ENCODE results near the gene KIFC3.

The KIFC3 gene

DNA sequence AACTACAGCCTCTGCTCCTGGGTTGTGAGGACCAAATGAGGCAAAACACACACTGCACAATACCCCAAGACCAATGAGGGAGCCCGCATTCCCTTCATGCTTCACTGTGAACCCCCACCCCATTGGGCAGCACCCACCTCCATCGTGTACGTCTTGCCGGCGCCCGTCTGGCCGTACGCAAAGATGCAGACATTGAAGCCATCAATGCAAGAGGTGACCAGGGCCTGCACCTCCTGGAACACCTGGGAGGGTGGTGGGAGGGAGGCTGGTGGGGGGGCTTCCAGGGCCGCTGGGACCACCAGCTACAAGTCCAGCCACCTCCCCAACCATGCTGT, 38.3 kb downstream of the KIFC3 start:
- no peak for ATAC-seq

DNA sequence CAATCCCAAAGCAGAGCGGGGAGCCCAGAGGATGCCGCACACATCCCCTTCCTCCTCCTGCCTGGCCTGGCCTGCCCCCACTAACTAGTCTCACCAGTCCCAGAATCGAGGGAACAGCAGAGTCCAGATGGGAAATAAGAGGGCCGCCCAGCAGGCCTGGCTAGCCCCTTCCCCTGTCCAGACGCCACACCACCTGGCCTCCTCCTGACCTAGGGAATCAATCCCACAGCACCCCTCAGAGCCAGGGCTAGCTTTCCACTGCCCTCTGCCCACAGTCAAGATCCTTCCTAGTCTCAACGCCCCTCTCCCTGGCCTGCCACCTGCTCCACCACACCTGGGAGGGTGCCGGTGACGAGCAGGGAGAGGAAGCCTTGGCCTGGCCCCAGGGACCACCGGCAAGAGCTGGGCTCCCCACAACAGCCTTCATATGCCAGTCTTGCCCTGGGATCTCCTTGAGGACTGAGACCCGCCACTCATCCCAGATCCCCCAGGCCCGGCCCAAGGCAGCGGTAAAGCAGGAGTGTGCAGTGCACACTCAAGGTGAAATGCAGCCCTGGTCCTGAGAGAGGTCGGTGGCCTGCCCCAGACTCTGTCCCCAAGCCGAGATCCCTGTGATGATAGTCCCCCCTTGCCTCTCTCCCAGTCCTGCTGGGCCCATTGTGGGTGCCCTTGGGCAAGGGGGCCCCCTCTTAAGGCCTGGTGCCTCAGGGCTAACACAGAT, 38.8 kb downstream of the KIFC3 start:
- ATAC-seq (no peak), DNase-seq (no peak)

More for the DNA sequence above, 38.3 kb downstream of the KIFC3 start:
- DNase-seq, result no peak

DNA sequence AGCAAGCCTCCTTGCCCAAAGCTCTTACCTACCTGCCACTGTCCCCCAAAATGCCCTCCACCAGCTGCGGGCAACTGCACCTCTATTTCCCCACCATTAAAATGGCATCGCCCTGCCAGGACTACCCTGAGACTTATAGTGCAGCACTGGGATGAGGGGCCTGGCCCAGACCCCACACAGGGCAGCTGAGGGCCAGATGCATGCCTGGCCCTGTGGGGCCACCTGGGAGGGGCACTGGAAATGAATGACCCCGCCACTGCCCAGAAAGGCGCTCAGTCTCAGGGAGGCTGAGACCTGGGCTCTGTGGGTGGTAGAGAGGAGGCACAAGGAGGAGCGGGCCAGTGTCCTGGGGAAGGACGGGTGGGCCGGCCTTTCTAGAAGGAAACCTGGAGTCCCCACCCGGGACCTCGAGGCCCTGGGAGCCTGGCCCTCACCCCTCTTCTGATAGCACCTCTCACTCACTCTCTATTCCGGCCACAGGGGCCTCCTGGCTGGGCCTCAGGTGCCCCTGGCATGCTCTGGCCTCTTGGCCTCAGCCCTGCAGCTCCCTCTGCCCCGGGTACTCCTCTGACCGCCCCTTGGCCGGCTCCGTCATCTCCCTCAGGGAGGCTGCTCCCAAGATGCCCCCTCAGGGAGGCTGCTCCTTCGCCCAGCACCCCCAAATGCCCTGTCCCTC, 39.8 kb downstream of the KIFC3 start:
- DNase-seq, result no peak
- ATAC-seq, result no peak

DNA sequence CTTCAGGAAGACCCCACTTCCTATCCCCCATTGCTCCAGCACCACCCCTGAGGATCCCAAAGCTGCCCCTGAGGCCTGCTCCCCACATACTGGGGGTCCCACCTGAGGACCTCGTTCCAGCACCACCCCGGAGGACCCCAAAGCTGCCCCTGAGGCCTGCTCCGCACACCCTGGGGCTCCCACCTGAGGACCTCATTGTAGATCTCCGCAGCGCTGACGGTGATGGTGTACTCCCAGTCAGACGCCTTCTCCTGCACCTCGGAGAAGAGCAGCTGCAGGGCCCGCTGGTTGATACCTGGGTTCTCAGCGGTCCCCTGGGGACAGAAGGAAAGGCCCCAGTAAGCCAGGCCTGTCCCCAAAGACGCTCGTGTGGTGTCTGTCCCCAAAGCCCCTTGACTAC, 40.3 kb downstream of the KIFC3 start:
- no peak for ATAC-seq

DNA sequence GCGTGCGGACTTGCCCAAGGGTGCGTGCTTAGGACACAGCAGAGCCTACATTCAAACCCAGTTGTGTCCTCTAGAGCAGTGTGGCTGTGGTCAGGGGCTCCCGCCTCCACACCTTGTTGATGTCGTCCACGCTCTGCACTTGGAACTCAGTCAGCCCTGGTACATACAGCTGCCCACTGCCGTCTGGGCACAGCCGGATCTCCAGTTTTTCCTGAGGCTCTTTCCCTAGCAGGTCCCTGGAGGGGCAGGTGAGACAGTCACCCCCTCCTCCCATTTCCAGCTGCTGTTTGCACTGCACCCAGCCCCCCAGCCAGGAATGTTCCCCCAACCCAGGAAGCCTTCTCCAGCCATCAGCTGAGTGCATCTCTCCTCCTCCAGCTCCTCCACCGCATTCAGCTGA, 41.0 kb downstream of the KIFC3 start:
- no peak for ATAC-seq
- no peak for DNase-seq

More for the DNA sequence above, 40.3 kb downstream of the KIFC3 start:
- no peak for DNase-seq

DNA sequence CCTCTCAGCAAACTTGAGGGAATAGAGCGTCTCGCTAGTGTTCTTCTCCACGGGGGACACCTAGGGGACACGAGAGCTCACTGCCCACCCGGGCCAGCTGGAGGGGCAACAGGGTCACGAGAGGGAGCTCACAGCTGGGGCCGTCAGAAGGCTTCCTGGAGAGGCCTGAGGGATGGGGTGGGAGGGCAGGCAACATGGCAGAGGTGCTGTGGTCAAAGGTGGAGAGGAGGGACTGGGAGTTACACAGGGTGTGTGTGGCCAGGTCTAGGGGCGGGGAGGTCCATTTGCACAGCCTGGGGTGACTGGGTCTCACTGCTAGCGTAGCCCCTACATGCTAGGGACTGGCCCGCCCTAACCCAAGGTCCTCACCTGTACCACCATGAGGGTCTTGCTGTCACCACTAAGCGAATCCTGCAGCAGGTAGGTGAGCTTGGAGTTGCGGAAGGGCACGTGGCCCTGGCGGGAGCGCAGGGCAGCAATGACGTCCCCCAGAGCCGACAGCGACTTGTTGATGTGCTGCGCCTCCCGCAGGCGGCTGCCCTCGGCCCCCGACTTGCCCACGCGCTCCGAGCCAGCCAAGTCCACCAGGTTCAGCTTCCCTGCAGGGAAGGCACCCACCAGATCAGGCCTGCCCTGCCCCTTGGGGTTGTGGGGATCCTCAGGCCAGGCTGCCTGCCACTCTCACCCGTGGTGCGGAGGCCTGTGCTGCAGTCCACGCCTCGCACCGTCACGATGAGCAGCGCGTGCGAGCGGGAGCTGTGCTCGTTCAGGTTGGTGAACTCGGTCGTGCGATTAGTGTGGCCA, 41.7 kb downstream of the KIFC3 start:
- no peak for ATAC-seq
- no peak for DNase-seq

DNA sequence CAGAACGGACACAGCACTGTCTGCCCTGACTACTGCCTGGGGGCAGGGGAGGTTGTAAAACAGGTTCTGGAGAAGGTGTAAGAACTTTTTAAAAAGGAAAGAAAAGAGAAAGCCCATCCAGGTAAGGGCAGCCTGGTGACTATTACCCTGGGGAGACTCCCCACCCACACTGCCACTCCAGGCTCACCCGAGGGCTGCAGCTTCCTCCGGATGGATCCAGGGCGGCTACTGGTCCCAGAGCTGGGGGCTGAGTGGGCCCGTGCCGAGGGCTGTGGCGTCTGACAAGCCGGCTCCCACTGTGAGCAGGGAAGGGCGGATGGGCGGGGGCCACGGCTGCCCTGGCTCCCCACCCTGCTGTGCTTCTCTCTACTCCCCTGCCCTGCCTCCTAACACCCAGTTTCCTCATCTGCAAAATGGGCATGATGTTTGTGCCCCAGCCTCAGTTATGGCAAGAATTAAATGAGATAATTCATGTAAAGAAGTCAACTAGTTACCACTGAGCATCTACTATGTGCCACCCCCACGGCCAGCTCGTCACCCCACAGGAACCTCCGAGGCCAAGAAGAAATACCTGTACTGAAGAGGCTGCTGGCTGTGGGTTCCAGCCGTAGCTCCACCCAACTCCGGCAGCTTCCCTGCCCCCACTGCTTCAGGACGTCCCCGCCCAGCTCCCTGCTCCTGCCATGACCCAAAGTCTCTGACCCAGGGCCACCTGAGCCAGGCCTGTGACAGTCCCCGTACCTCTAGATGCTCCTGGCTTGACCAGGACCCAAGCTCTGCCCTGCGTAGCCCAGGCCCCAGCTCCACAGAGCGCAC, 42.5 kb downstream of the KIFC3 start:
- no peak for DNase-seq

DNA sequence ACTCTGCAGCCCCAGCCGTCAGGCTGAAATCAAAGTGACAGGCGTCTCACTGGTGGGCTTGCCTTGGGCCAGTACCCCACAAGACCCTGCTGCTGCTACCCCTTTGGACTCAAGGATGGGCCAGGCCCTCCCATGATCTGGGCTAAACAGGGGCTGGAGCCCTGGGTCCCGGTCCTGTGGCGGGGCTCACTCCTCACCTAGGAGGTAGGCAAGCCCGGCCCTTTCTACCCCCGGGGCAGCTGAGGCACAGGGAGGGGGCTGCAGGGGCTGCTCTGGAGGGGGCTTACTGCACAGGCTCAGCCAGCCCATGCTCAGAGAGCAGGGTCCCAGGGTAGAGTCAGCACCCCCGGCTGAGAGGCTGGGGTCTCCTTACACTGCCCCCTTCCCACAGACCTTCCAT, 43.2 kb downstream of the KIFC3 start:
- DNase-seq (no peak), ATAC-seq (no peak)

More for the DNA sequence above, 42.5 kb downstream of the KIFC3 start:
- ATAC-seq, result no peak

DNA sequence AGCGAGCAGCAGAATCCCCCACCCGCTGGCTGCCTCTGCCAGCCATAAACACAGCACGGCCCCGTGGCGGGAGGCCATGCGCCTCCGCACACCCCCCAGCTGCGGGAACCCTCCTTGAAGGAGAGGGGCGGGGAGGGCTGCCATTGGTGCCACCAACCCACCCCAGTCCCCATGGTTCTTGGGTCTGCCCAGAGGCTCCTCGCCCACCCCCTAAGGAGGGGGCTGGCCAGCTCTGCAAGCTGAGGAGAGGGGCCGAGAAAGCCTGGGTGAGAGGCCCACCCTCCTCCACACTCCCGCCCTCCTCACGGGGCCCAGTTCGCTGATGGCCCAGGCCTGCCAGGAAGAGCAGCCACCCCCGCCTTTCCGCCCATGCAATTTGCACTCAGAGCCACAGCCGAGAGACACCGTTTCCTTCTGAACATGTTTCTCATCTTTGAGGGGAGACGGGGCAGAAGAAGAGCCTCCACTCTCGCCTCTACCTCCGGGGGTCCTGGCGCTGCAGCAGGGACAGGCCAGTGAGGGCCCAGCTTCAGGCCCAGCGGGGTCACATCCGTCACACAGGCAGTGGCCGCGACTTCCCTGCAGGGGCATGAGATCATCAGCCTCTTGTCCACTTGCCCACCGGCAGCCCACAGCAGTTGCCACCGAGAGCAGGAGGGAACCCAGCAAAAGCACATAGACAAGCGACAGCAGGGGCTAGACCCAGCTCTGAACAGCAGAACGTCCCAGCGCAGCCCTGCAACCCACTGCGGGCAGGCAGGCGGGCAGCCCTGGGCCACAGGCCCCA, 43.8 kb downstream of the KIFC3 start:
- no peak for DNase-seq
- no peak for ATAC-seq

DNA sequence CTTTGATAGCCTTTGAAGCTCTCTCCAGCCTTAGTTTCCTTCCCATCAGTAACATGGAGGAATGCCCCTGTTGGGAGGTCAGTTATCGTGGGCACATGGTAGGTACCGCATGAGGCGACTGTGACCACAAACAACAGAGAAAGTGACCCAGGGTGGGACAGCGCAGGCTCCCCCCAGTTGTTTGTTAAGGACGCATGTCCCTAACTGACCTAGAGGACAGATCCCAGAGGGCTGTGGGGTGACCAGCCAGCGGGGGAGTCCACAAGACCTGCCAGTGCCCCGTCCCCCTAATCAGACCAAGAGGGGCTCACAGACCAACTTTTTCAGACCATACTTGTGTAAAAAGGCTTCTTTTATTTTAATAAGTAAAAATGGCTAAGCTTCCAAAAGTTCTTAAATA, 44.4 kb downstream of the KIFC3 start:
- ATAC-seq, result no peak
- DNase-seq, result no peak

DNA sequence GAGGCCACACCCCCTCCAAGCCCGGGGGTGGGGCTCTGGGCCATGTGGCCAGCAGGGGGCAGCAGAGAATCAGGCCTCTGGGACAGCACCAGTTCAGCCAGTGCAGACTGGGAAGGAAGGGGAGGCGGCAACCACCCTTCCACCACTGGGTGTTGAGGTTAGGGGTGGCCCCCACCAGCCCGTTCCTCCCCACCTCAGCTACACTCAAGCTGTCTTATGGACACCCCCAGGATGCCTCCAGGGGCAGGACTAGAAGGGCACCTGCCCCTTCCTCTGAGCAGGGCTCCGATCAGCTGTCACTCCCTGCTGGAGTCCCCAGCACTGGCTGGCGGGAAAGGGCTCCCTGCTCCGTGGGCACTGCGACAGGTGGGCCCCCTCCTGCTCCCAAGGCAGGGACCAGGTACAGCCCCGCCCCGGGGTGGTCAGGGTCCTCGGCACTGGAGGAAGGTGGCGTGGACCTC, 44.9 kb downstream of the KIFC3 start:
- ATAC-seq, result peak; percentile 77
- peak; percentile 94 for DNase-seq

DNA sequence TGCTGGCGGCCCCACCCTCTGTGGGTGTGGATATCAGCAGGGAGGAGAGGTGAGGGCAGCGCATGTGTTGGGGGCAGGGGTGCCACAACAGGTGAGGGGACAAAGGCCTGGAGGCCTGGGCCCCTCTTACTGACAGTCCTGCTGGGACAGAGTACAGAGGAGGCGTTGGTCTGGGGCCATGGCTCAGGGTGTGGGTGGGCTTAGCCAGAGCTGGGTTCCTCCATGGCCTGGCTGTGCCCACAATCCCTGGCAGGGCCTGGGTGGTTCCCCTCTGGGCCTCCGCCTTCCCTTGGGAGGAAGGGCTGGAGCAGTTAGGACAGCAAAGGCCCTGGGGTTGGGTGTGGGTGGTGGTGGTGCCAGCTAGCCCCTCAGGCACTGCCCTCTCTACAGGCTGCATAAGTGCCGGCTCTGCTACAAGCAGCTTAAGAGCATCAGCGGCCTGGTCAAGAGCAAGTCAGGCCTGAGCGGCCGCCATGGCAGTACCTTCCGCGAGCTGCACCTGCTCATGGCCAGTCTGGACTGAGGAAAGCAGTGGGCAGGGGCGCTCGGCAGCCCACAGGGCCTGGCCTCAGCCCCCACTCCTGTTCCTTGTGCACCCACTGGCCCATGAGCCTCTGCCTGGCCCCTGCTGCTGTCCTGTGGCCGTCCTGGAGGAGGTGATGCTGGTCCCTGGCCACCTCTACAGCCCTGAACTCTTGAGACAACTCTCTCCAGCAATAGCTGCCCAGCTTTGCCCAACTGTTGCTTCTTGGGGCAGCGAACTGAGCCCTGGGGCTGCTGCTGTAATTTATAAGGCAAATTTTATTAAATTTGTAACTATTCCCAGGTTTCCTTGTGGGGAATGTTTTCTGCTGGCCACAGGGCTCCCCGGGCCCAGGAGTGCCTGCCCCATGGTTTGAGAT, 45.6 kb downstream of the KIFC3 start:
- DNase-seq (no peak), ATAC-seq (no peak)

DNA sequence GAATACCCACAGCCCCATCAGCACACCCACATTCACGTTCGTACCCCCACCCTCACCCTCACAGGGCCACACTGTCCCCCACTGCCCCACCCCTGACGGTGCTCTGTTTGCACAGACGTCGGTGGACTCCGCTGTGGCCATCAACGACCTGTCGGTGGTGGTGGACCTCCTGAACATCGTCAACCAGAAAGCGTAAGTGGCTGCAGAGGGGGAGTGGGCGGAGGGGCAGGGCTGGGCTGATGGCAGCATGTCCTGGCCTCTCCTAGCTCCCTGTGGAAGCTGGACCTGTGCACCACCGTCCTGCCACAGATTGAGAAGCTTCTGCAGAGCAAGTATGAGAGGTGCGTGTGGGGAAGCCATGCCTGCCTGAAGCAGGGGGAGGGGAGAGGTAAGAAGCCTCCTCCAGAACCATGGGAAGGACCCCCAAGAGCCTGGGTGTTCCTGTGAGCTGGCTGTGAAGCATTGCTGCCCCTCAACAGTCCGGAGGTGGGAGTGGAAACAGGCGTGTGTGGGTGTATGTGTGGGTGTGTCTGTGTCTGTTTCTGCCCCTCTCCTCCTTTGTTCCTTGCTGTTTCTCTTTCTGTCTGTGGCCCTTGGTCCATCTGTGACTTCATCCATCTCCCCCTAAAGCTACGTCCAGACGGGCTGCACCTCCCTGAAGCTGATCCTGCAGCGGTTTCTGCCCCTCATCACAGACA, 46.4 kb downstream of the KIFC3 start:
- DNase-seq (no peak), ATAC-seq (no peak)

DNA sequence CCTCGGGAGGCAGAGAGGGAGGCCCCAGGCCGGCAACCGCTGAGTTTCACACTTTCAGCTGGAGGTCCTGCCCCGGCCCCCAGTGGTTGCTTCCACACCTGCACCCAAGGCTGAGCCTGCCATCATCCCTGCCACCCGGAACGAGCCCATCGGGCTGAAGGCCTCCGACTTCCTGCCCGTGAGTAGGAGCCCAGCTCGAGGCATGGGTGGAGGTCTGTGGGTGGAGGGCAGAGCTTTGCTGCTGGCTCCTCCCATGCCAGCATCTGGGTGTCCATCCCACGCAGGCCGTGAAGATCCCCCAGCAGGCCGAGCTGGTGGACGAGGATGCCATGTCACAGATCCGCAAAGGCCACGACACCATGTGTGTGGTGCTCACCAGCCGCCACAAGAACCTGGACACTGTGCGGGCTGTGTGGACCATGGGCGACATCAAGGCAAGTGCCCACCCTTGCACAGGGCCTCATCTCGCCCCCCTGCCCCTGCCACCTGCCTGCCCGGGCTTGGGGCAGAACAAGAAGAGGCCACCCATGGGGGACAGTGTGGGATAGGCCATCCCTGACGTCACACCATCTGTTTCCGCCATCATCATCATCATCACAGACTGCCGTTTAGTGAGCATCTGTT, 47.1 kb downstream of the KIFC3 start:
- no peak for ATAC-seq
- DNase-seq, result no peak

DNA sequence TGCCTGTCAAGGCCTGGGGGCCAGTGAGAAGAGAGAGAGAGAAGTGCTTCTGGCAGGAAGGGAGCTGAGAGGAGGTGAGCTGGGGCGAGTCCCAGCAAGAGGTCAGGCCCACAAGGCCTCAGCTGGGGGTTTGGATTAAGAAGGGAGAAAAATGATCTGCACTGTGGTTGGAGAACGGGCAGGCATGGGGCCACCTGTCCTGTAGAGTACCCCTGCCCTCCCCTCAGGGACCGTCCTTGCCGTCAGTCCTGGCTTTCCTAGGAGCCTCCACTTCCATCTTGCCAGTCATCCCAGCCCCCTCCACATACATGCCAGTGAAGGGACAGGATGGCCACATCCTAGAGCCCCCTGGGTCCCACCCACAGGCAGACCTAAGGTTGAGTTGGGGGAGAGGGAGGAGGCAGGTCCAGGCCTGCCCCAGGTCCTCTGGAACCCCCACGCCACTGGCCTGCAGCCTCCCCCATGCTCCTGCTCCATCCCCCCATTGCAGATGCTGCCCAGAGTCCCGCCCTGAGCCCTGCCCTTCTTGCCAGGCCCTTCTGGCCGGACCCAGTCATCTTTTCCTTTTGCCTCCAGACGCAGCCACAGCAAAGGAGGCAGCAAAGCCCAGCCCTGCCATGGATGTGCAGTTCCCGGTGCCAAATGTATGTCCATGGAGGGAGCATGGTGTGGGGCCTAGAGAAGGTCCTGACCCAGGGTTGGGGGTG, 47.8 kb downstream of the KIFC3 start:
- DNase-seq (no peak), ATAC-seq (no peak)

DNA sequence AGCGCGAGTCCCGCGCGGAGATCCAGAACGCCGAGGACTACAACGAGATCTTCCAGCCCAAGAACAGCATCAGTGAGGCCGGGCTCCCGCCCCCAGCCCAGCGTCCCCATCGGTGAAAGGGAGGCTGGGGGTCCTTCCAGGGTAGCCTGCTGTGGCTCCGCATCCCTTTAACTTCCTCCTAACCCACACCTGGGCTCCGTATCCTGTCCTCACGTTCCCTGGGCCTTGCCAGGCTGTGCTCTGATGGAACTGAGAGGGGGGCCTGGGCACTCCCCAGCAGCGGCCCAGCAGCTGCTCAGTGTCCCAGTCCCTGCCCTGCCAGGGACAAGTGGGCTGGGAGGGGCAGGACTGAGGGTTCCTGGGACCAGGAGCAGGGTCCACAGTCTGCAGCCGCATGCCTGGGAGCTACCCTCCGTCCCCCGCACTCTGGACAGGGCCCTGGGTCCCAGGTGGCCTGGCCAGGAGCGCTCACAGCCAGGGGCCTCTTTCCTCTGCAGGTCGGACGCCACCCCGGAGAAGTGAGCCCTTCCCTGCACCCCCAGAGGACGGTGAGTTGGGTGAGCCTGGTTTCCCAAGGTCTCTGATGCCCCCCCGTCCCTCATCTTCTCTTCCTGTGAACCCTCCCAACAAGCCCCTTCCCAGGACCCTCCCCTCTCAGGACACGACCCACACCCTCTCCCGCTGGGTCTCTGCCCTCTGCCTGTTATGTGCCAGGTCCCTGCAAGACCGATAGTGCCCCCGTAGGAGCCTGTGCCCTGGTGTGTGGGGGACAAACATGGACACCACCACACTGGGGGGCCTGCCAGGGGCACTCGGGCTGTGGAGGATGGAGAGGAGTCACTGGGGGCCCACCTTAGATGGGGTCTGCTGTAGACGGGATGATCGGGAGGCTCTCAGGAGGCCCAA, 48.6 kb downstream of the KIFC3 start:
- no peak for DNase-seq
- ATAC-seq, result no peak
